ENCODE measurements around the gene CA9.
"Not testable (repeated sequence)": the region's sequence is repeated elsewhere in the genome, so short reads cannot be mapped to it uniquely, and the experiment has no call there.

- TF ChIP-seq, protein P1, sequence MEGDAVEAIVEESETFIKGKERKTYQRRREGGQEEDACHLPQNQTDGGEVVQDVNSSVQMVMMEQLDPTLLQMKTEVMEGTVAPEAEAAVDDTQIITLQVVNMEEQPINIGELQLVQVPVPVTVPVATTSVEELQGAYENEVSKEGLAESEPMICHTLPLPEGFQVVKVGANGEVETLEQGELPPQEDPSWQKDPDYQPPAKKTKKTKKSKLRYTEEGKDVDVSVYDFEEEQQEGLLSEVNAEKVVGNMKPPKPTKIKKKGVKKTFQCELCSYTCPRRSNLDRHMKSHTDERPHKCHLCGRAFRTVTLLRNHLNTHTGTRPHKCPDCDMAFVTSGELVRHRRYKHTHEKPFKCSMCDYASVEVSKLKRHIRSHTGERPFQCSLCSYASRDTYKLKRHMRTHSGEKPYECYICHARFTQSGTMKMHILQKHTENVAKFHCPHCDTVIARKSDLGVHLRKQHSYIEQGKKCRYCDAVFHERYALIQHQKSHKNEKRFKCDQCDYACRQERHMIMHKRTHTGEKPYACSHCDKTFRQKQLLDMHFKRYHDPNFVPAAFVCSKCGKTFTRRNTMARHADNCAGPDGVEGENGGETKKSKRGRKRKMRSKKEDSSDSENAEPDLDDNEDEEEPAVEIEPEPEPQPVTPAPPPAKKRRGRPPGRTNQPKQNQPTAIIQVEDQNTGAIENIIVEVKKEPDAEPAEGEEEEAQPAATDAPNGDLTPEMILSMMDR (conservative IDR thresholded peaks at IDR 0.05; ENCODE audit: low read length): not testable (repeated sequence)
- TF ChIP-seq EZH2phosphoT487 (IDR thresholded peaks at IDR 0.05; ENCODE audit: borderline replicate concordance): not testable (repeated sequence)
Observed at GRCh38 chr9:35637427-35637955, 36.2 kb upstream of the CA9 start.
